K562 (cell line): ENCODE results near the gene LMOD1. TPM values are rescaled to one million over a fixed set of nuclear protein-coding genes. Genes with fewer than 3 reads are reported as not detected.
A peak's percentile ranks its signal among the peaks of the same experiment; 100 is the strongest.

Source experiments
- ELF1 ChIP-seq: fragments of 200-800 bp; sonication (Bioruptor generic); IDR thresholded peaks from 2 replicates; pipeline ENCODE4 v1.6.1; 2016; ENCODE audit warnings: missing genetic modification characterization, missing compliant biosample characterization
- KLF13 ChIP-seq: fragments of 450-650 bp; IDR thresholded peaks from 2 replicates; pipeline ENCODE4 v1.6.1; 2016; ENCODE audit warnings: missing genetic modification characterization, low read depth, mild to moderate bottlenecking, missing compliant biosample characterization, moderate library complexity, borderline replicate concordance
- KLF16 ChIP-seq: IDR thresholded peaks from 2 replicates; pipeline ENCODE4 v1.6.1; 2016; ENCODE audit warnings: antibody characterized with exemption
- L3MBTL2 ChIP-seq: fragments of 450-650 bp; IDR thresholded peaks from 2 replicates; pipeline ENCODE4 v1.6.1; 2016; ENCODE audit warnings: mild to moderate bottlenecking, moderate library complexity
- MAFK ChIP-seq: IDR thresholded peaks from 2 replicates; pipeline ENCODE4 v1.6.1; 2011; ENCODE audit warnings: low read length, improper control_type of control experiment
- NFE2 ChIP-seq: IDR thresholded peaks from 2 replicates; pipeline ENCODE4 v1.6.1; 2014; ENCODE audit warnings: antibody characterized with exemption, low read depth
- OTX1 ChIP-seq: fragments of 450-650 bp; formaldehyde crosslinking; IDR thresholded peaks from 2 replicates; pipeline ENCODE4 v1.4.0; 2022; ENCODE audit warnings: mild to moderate bottlenecking
- SMARCE1 ChIP-seq: fragments of 450-650 bp; IDR thresholded peaks from 2 replicates; pipeline ENCODE4 v1.7.1; 2016; ENCODE audit warnings: mild to moderate bottlenecking
- SRSF7 ChIP-seq: fragments of 200-400 bp; formaldehyde crosslinking; optimal IDR thresholded peaks from 2 replicates; pipeline ENCODE3; 2017; ENCODE audit warnings: mild to moderate bottlenecking, low read depth, low read length
- ZNF518B ChIP-seq: fragments of 250-450 bp; sonication (Bioruptor Pico); IDR thresholded peaks from 2 replicates; pipeline ENCODE4 v1.5.0; 2021; ENCODE audit warnings: mild to moderate bottlenecking, moderate library complexity
- polyA plus RNA-seq, 8 experiments: library from polyadenylated mRNA; depleted of rRNA in 4 of 8; stranded (reverse) in 5 of 8; unstranded in 3 of 8; fragments of >200 nt; fragmentation: Nextera tagmentation in 2 of 8; fragmentation: Illumina TruSeq in 1 of 8; extraction: Ambion mirVana in 2 of 8; extraction: Trizol in 1 of 8; gene quantifications; 2 replicates each; pipeline versions ENCODE4 v1.2.1 to v1.2.3, GENCODE V29; 2011 to 2014; ENCODE audit warnings: inconsistent platforms in 1 of 8, missing spikeins in 1 of 8
- total RNA-seq, 7 experiments: library from RNA; depleted of rRNA in 6 of 7; stranded (reverse); fragments of >200 nt in 6 of 7; fragmentation: Illumina TruSeq in 2 of 7; extraction: Trizol in 2 of 7; gene quantifications; 2 replicates each; pipeline versions ENCODE4 v1.2.1 to v1.2.3, GENCODE V29; 2011 to 2021; ENCODE audit warnings: low replicate concordance in 1 of 7
- TF ChIP-seq, protein P1 (sequence below): fragments of 450-650 bp; IDR thresholded peaks from 2 replicates; pipeline ENCODE4 v1.6.1; 2016; ENCODE audit warnings: mild to moderate bottlenecking, moderate library complexity
- TF ChIP-seq, protein P2 (sequence below): sonication (generic); formaldehyde crosslinking; IDR thresholded peaks from 2 replicates; pipeline ENCODE4 v1.8.0; 2022; ENCODE audit warnings: mild to moderate bottlenecking, missing genetic modification reagents

LMOD1 gene
- total and polyA plus RNA-seq, 9 of the 15 experiments (the other 6 are each of a cell fraction or from before 2014, with no cell fraction given) = 0.03 to 0.54 (median 0.38) TPM; not detected in 1

- TF ChIP-seq, protein P1, sequence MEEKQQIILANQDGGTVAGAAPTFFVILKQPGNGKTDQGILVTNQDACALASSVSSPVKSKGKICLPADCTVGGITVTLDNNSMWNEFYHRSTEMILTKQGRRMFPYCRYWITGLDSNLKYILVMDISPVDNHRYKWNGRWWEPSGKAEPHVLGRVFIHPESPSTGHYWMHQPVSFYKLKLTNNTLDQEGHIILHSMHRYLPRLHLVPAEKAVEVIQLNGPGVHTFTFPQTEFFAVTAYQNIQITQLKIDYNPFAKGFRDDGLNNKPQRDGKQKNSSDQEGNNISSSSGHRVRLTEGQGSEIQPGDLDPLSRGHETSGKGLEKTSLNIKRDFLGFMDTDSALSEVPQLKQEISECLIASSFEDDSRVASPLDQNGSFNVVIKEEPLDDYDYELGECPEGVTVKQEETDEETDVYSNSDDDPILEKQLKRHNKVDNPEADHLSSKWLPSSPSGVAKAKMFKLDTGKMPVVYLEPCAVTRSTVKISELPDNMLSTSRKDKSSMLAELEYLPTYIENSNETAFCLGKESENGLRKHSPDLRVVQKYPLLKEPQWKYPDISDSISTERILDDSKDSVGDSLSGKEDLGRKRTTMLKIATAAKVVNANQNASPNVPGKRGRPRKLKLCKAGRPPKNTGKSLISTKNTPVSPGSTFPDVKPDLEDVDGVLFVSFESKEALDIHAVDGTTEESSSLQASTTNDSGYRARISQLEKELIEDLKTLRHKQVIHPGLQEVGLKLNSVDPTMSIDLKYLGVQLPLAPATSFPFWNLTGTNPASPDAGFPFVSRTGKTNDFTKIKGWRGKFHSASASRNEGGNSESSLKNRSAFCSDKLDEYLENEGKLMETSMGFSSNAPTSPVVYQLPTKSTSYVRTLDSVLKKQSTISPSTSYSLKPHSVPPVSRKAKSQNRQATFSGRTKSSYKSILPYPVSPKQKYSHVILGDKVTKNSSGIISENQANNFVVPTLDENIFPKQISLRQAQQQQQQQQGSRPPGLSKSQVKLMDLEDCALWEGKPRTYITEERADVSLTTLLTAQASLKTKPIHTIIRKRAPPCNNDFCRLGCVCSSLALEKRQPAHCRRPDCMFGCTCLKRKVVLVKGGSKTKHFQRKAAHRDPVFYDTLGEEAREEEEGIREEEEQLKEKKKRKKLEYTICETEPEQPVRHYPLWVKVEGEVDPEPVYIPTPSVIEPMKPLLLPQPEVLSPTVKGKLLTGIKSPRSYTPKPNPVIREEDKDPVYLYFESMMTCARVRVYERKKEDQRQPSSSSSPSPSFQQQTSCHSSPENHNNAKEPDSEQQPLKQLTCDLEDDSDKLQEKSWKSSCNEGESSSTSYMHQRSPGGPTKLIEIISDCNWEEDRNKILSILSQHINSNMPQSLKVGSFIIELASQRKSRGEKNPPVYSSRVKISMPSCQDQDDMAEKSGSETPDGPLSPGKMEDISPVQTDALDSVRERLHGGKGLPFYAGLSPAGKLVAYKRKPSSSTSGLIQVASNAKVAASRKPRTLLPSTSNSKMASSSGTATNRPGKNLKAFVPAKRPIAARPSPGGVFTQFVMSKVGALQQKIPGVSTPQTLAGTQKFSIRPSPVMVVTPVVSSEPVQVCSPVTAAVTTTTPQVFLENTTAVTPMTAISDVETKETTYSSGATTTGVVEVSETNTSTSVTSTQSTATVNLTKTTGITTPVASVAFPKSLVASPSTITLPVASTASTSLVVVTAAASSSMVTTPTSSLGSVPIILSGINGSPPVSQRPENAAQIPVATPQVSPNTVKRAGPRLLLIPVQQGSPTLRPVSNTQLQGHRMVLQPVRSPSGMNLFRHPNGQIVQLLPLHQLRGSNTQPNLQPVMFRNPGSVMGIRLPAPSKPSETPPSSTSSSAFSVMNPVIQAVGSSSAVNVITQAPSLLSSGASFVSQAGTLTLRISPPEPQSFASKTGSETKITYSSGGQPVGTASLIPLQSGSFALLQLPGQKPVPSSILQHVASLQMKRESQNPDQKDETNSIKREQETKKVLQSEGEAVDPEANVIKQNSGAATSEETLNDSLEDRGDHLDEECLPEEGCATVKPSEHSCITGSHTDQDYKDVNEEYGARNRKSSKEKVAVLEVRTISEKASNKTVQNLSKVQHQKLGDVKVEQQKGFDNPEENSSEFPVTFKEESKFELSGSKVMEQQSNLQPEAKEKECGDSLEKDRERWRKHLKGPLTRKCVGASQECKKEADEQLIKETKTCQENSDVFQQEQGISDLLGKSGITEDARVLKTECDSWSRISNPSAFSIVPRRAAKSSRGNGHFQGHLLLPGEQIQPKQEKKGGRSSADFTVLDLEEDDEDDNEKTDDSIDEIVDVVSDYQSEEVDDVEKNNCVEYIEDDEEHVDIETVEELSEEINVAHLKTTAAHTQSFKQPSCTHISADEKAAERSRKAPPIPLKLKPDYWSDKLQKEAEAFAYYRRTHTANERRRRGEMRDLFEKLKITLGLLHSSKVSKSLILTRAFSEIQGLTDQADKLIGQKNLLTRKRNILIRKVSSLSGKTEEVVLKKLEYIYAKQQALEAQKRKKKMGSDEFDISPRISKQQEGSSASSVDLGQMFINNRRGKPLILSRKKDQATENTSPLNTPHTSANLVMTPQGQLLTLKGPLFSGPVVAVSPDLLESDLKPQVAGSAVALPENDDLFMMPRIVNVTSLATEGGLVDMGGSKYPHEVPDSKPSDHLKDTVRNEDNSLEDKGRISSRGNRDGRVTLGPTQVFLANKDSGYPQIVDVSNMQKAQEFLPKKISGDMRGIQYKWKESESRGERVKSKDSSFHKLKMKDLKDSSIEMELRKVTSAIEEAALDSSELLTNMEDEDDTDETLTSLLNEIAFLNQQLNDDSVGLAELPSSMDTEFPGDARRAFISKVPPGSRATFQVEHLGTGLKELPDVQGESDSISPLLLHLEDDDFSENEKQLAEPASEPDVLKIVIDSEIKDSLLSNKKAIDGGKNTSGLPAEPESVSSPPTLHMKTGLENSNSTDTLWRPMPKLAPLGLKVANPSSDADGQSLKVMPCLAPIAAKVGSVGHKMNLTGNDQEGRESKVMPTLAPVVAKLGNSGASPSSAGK = no peak
- peak; percentile 81 for TF ChIP-seq NFE2
- TF ChIP-seq KLF13 = 0 out of 2 replicates have a peak, but pooled peaks have one; percentile 35
- TF ChIP-seq KLF16 = no peak
- peak; percentile 23; the same call in 1 of the 2 replicates for TF ChIP-seq L3MBTL2
- TF ChIP-seq SRSF7 = no peak
- TF ChIP-seq ZNF518B (CRISPR knock-in tag) = no peak
- TF ChIP-seq MAFK = peak; percentile 59
- no peak for TF ChIP-seq ELF1 (tag)
- TF ChIP-seq, protein P2, sequence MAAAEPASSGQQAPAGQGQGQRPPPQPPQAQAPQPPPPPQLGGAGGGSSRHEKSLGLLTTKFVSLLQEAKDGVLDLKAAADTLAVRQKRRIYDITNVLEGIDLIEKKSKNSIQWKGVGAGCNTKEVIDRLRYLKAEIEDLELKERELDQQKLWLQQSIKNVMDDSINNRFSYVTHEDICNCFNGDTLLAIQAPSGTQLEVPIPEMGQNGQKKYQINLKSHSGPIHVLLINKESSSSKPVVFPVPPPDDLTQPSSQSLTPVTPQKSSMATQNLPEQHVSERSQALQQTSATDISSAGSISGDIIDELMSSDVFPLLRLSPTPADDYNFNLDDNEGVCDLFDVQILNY (CRISPR knock-in tag) = 0 out of 2 replicates have a peak, but pooled peaks have one; percentile 30
- TF ChIP-seq SMARCE1 = peak; percentile 76
- peak; percentile 23; the same call in 1 of the 2 replicates for TF ChIP-seq OTX1 (CRISPR knock-in tag)
These were observed 62.6 kb downstream of the LMOD1 start (continued) for GRCh38 chr1:201883786-201884185.
